Stimulated activated CD8-positive, alpha-beta memory T cell treated with anti-CD3 and anti-CD28 coated beads, Interleukin-7, amount 100 ng/mL, for 4 hours (primary cell): ENCODE data around the gene CD300LF.
A peak's percentile ranks its signal among the peaks of the same experiment; 100 is the strongest.

Source experiments
- DNase-seq, 2 donors: peaks; one replicate each; pipeline ENCODE4 v3.0.0-alpha.2; 2020; ENCODE audit warnings: low read depth in 2 of 2

CD300LF gene

DNA sequence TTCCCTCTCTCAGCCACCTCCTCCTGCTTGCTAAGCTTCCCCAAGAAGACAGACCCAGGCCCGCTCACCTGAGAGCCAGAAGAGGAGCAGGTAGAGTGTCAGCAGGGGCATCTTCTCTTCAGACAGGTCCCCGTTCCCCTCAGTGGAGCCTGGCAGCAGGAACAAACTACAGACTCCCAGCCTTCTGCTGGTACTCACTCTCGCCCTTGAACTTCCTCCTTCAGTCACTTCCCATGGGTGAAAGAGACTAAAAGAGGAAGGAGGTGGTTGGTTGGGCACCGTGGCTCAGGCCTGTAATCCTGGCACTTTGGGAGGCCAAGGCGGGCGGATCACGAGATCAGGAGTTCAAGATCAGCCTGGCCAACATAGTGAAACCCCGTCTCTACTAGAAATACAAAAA lies at the start of gene CD300LF:
Gene CD300LF (minus strand): TSS at position 168 of the 400 bp plus-strand sequence. CDS start 57 bp downstream, at position 111.
- DNase-seq = no peak

DNA sequence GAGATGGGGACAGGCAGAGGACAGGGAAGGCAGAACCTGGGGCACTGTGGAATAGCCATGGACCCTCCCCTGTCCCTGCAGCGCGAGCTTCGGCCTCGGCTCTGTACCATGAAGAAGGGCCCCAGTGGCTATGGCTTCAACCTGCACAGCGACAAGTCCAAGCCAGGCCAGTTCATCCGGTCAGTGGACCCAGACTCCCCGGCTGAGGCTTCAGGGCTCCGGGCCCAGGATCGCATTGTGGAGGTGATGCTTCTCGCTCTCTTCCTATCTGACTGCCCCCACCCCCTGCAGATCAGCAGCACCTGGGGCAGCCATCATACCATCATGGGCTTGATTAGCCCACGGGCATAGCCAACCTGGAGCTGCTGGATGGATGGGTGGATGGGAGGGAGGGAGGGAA lies 49.2 kb upstream of the CD300LF start:
- DNase-seq = no peak

DNA sequence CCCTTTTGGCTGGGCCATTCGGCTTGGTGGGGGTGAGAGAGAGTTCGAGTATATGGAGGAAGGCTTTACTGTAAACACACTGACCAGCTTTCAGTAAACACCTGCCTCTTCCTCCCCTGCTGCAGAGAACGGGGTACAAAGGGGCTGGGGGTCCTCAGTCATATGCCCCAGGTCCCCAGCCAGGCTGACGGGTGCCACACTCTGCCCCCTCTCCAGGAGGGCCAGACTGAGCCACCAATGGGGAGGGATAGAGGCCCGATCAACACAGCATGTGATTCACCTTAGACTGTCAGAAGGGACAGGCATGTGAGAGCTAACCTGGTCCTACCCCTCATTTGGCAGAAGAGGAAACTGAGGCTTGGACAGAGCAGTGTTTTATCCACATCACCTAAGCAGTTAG lies 48.7 kb upstream of the CD300LF start:
- no peak for DNase-seq

DNA sequence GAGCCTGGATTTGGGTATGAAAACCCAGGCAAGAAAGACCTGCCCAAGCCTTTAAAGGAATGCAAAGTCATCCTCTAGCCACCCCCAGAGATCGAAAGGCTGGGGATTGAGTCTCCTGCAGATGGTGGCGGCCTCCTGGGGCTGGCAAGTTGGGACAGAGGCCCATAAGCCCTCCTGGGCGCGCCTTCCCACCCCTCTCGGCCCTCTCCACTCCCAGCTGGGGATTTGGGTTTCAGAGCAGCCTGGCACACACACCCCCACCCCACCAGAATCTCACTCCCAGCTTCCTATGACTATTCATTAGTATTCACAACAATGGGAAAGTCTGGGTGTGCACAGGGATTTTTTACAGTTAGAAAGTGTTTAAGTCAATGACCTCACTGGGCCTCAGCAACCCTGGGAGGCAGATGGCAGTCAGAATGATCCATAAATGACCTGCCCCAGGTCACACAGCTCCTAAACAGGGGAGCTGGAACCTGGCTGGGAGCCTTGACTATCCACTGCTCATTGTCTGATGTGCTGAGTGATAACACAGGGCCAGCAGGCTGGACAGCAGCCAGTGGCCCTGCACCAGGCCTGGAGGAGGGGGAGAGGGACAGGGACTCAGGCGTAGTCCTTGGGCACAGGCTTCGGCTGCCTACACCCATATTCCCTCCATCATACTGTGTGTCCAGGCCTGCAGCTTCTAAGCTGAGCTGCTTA lies 47.8 kb upstream of the CD300LF start:
- no peak for DNase-seq

DNA sequence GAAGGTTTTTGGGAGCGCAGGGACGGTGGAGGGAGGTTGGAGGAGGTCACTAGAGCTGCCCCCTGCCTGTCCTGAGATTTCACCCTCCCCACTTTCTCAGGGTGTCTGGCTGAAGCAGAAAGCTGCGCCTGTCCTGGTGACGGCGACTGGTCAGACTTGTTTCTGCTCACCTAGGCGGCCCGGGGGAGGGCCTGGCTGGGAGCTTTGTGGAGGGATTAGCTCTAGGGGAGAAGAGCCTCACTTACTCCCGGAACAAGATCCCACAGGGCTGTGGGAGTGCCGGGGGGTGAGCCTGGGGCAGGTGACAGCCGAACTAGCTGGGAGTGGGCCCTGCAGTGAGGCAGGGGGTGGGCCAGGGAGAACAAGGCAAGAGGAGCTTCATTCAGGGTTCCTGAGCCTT lies 47.2 kb upstream of the CD300LF start:
- no peak for DNase-seq

DNA sequence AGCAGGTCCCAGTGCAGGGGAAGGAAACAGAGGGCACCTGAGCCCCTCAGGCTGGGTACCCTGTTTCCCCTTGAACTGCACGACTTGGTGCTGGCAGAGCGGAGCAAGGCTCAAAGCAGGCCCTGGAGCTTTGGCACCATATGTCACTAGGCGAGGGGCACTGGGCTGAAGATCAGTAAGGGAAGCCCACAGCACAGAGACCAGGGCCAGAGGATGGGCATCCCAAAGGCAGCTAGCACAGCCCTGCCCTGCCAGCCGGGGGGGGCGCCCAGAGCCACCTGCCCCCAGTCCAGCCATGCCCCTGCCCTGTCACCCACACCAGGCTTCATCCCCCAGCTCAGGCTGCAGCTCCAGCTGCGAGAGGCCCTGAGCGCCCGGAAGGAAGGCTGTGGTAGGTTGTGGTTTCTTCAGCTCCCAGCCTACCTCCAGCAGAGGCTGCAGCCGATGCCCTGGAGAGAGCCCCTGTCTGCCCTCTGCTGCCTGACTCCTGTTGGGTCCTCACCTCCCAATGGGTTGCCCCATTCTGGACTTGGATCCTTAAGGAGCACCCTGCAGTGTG lies 46.6 kb upstream of the CD300LF start:
- peak in 1 of 2 donors; percentile 42 for DNase-seq

DNA sequence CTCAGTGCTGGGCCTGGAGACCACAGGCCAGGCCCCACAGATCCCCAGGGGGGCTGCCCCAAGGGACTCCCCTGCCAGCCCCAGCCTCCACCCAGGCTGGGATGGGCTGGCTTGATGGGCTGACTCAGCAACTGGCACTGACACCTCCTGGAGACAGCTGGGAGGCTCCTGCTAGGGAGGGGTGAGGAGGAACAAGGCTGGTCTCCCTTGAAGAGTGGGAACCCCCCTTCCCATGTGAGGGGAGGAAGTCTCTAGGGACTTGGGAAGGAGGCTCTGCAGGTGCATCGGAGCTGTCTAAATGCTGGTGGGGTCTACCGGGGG lies 46.1 kb upstream of the CD300LF start:
- DNase-seq = no peak

DNA sequence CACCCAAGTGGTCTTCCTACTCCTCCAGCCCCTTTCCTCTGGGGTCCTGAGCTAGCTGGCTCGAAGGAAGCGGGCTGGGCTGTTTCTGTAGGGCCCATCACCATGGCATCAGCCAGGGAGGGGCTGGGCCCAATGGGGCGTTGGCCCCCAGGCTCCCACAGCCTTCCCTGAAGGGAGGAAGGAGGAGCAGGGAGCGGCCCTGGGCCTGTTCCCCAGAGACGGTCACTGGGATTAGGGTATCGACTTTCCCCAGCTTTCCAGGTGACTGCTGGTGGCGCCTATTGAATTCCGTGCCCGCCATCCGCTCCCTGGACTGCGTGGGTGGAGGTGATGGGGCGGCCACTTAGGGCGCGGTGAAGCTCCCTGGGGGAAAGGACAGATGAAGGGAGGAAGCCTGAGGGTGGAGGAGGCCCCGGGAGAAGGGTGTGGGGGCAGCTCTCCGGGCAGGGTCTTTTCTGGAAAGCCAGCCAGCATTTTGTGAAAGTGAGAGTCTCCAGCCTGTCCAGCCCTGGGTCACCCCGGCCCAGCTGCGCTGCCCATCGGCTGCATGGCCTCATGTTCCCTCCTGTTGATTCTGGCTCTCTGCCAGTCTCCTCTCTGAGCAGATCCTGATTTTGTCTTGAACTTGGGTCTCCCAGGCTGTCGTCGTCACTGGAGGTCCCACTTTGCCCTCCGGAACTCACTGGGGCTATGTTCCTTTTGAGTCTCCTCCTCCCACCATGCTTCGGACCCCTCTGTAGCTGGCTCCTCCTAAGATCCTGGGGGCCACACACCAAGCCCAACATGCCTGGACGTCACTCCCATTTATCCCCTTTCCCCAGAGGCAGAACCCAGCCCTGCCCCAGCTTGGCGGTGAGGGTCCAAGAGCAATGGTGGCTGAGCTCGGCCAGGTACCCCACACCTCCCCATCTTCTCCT lies 45.5 kb upstream of the CD300LF start:
- no peak for DNase-seq

DNA sequence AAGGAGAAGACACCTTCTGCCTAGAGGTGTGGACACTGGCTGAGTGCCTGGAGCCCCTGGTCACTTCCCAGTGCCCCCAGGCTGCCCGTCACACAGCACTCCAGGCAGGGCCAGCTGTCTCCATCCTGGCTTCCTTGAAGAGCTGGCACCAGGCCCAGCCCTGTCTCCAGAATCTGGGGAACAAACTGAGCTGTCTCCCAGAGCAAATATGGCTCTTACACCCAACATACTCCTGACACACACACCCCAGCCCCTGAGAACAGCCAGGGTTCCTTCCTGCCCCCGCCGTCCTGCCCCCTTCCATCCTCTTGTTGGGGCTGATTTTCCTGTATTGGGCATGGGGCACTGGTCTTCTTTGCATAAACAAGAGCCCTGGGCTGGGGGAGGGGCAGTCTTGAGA lies 44.8 kb upstream of the CD300LF start:
- DNase-seq = no peak

DNA sequence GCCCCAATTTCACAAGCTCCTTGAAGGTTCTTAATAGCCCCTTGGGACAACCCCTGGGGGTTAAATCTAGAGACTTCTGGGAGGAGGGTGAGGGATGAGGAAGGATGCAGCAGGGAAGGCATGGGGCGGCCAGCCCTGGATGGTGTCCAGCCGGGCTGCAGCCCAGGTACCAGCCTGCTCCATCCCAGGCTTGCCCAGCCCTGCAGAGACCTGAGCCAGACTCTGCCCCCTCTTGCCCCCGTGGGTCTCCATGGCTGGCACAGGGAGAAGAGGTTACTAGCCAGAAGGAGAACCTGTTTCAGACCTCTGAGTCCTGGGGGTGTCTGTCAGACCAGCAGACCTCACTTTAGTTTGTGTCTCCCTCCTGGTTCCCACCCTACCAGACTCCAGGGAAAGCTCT lies 44.2 kb upstream of the CD300LF start:
- no peak for DNase-seq

DNA sequence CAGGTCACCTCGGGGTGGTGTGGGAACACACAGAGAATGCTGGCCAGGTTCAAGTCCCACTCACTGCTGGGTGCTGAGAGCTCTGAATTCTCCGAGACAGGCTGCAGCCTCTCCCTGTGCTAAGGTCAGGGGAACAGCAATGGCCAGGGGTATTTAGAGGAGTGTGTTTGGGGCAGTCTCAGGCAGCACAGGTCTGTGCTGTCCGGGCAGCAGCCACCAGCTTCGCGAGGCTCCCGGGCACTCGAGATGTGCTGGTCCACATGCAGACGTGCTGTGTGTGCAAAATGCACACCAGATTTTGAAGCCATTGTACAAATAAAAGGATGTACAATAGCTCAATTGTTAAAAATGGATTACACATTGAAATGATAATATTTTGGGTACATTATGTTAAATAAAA lies 42.8 kb upstream of the CD300LF start:
- DNase-seq = no peak

DNA sequence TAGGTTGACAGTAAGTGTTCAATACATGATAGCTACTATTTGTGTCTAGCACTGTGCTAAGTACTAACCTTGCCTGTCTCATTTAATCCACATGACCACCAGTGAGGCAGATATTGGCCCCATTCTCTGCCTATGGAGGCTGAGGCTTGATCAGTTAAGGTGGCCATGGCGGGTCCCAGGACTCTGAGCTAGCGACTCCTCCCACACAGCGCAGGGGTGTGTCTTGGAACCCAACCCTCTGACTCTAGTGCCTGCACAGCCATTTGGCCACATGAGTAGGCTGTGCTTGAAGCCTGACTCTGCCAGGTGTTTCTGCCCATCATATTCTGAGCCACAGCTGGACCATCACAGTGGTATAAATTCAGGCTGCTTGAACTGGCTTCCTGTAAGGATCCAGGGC lies 42.1 kb upstream of the CD300LF start:
- no peak for DNase-seq

DNA sequence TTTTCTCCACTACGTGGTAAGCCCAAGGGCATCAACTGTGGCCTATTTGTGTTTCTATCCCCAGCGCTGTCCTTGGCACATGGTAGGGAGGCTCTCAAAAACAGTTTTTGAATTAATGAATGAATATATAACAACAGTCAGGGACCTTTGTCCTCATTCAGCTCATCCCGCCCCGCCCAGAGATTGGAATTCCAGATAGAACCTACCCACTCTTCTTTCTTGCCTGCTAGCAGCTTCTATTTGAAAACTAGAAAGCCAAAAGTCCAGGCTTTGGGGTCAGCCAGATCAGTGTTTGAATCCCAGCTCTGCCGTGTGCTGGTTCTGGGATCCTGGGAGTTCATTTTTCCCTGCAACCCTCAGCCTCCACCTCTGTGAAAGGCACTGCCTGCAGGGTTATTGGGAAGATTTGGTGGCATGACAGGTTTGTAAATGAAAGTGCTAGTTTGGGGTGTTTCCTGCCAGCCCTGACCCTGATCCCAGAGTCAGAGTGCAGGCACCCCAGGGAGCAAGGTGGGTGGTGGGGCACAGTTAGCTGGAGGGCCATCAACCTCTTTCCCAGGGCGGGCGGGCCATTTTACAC lies 40.2 kb upstream of the CD300LF start:
- DNase-seq = no peak

DNA sequence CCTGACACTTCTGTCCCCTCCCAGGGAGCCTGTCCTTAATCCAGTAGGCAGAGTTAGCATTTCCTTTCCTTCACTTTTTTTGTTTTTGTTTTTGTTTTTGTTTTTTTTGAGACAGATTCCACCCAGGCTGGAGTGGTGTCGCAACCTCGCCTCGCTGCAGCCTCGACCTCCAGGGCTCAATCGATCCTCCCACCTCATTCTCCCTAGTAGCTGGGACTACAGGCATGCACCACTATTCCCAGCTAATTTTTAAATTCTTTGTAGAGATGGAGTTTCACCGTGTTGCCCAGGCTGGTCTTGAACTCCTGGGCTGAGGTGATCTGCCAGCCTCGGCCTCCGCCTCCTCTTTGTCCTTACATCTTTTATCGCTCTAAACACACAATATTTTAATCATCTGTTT lies 39.7 kb upstream of the CD300LF start:
- no peak for DNase-seq

DNA sequence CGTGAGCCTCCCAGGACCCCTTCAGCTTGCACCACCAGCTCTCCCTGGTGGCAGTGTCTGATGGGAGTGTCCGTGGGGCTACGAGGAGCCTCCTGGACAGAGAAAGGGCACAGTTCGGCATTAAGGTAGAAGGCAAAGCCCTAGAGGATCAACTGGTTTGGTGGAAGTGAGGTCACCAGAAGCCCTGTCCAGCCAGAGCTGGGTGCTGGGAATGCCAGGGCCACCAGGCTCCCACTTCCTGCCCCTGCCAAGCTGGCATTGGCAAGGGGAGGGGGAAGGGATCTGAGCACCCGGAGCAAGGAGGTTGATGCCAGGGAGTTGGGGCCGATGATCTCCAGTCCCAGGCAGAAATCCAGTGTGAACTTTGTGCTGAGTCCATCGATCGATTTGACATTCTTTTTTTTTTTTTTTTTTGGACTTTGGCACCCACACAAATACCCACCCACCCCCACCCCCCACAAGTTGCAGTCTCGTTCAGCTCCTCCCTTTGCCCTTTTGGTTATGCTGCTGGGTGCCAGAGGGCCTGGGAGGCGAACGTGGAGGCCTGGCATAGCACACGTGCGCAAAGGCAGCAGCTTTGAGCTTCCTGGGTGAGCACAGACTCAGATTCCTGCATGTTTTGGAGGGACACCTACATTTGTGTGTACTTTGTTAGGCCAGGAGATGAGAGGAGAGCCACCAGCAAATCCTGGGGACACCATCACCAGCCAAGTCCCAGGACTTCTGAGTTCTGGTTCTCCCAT lies 37.8 kb upstream of the CD300LF start:
- DNase-seq = no peak

DNA sequence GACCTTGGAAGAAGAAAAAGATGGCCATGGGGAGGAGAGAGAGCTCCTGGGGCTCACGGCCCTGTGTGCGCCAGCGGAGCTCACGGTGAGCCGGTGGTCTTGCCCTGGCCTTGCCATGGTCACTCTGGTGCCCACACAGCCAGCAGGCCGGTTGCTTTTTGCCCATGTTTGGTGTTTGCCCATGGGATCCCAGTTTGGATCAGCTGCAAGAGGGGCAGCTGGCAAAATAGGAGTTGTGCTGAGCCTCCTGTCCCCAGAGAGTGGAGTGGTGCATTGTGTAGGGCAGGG lies 37.3 kb upstream of the CD300LF start:
- no peak for DNase-seq

DNA sequence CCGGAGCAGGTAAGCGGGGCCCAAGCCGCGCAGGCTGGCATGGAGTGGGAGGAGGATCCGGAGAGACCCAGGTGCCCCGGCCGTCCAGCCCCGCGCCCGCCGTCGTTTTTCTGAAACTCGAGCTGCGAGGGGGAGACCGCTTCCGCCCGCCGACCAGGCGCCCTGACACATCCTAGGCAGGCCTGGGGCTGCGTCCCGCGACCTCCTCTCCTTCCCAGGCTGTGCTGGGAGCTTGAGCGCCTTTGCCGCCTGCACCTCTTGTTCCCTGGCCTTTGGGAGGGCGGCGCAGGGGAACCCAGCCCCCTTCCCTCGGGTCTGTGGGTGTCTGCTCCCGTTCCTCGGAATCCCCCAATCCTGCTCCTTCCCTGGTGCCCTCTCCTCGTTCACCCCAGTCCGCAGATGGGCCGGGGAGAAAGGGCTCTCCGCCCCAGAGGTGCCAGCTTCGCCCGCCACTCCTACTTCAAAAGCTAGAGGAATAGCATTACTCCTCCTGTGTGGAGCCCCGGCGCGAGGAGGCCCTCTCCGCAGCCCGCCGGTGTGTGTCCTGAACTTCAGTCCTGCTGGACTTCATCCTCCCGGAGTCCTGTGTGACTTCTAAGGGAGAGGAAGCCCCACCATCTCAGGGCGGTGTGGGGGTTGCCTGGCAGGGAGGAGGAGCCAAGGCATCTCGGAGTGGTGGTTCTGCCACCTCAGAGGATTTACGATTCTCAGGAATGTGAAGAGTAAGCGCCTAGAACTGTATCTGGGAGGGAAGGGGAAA lies 36.7 kb upstream of the CD300LF start:
- DNase-seq = peak in 1 of 2 donors; percentile 33

DNA sequence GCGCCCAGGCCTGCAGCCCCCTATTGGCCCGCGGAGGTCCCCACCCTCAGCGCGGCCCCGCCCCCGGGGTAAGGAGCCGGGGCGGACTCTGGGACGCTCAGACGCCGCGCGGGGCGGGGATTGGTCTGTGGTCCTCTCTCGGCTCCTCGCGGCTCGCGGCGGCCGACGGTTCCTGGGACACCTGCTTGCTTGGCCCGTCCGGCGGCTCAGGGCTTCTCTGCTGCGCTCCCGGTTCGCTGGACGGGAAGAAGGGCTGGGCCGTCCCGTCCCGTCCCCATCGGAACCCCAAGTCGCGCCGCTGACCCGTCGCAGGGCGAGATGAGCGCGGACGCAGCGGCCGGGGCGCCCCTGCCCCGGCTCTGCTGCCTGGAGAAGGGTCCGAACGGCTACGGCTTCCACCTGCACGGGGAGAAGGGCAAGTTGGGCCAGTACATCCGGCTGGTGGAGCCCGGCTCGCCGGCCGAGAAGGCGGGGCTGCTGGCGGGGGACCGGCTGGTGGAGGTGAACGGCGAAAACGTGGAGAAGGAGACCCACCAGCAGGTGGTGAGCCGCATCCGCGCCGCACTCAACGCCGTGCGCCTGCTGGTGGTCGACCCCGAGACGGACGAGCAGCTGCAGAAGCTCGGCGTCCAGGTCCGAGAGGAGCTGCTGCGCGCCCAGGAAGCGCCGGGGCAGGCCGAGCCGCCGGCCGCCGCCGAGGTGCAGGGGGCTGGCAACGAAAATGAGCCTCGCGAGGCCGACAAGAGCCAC lies 36.0 kb upstream of the CD300LF start, which contains the start of gene NHERF1:
Gene NHERF1 (plus strand): TSS at position 100 of the 750 bp plus-strand sequence. CDS start 219 bp downstream, at position 319.
- DNase-seq = peak; percentile 77 to 94

DNA sequence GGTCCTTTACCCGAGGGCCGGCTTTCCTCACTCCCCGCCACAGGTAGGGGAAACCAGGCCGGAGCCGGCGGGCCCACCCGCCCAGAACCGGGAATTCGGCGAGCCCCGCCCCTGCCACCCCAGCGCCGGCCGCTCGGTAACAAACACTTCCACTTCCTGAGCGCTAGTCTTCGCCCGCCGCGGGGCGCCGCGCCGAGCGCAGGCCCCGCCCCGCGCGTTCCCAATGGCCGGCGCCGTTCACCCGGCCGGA lies 35.5 kb upstream of the CD300LF start:
- DNase-seq = no peak

DNA sequence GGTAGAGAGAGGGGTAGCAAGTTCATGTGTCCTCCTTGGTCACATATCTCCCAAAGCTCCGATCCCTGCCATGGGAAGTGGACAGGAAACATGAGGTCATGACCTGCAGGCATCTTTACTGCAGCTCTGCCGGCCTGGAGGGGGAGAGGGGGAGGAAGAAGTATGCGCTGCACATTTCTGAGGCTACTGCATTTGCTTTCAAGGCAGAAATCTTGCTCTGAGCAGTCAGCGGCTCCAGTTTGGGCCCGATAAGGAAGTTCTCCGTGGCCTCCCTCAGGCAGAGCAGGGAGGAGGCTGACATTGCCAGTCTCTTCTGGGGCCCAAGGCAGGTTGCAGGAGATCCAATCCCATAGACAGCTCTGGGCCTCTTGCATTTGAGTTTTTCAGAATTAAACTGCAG lies 34.2 kb upstream of the CD300LF start:
- no peak for DNase-seq

DNA sequence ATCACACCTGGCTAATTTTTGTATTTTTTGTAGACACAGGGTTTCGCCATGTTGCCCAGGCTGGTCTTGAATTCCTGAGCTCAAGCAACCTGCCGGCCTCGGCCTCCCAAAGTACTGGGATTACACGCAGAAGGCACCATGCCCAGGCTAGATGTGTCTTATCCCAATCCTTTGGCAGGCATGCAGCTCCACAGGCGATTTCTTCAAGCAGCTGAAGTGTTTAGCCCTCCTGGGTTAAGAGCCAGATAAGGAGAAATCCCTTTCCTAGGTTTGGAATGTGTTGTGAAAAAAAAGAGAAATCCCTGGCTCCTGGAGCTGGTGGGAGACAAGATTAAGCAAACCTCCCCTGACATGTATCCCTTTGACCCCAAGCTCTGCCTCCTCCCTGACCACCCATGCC lies 33.7 kb upstream of the CD300LF start:
- DNase-seq = no peak
